ENCODE data around the gene RBBP8NL. TPM values are rescaled to one million over a fixed set of nuclear protein-coding genes. Genes with fewer than 3 reads are reported as not detected.
A peak's percentile ranks its signal among the peaks of the same experiment; 100 is the strongest.

Gene RBBP8NL
- total and polyA plus RNA-seq, 2 donors, result 0.33 to 0.64 TPM

DNA sequence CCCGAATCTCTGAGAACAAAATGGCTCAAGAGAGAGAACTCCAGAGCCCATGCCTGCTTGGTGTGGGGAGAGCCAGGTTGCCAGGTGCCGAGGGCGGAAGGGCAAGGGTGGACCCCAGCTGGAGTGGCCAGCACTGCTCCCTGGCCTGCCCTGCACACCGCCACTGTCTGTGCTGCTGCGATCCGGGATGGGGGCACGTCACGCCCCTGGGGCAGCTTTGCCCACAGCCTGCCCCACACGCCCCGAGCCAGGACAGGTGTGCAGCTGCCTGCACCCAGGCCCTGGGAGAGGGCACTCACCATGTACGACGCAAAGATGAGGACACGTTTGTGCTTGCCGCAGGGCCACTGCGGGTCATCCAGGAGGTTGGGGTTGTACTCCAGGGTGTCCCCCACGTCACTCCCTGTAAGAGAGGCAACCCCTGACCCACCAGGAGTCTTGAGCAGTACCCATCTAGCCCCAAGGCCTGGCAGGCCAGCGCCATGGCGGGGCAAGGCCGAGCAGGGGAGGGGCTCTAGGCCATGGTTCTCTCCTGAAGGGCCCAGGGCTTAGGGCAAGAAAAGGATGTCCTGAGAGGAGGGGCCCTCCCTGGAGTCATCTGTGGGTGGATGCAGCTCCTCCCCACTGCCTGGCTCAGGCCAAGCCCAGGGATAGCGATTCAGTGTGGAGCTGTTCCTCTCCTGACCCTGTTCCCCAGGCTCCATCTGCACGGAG lies 34.6 kb downstream of the RBBP8NL start:
- Histone ChIP-seq H3K4me3 (ENCODE audit: low read length in 2 of 2) (no peak overlapping the region), H3K4me1 (ENCODE audit: control insufficient read depth in 2 of 2, insufficient read depth in 2 of 2, low read length in 2 of 2) (peaks cover 5 to 9% of the 10 kb centered on the region in 2 donors), H3K9me3 (ENCODE audit: control insufficient read depth in 2 of 2, insufficient read depth in 1 of 2, low read length in 1 of 2) (no peaks in the 10 kb centered on the region), H3K36me3 (ENCODE audit: control insufficient read depth in 2 of 2, insufficient read depth in 2 of 2, low read length in 1 of 2) (peaks cover 42 to 50% of the 10 kb centered on the region in 2 donors), H3K27ac (ENCODE audit: low read depth in 1 of 2, low read length in 1 of 2) (no peak overlapping the region), H3K27me3 (ENCODE audit: control insufficient read depth in 2 of 2, insufficient read depth in 1 of 2, low read length in 1 of 2) (no peaks in the 10 kb centered on the region)
- 97% methylated on average over 21 of the region's 21 CpGs for WGBS
- DNase-seq (ENCODE audit: low read depth in 6 of 9, low spot score in 9 of 9), result no peak

DNA sequence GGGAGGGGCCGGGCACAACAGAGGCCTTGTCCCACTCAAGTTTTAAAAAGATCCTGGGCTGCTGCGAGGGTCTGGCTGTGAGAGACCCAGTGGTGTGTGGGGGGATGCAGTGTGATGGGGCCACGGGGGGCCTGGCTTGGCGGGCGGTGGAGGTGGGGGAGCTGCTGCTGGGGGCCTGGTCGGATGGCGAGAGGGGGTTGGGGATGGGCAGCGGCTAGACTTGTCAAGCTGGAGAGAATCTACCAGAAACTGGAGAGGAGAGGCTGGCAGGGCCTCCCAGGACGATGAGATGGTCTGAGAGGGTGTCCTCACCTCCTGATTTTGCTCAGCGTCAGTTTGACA lies 35.3 kb downstream of the RBBP8NL start:
- Histone ChIP-seq H3K36me3 (ENCODE audit: control insufficient read depth in 2 of 2, insufficient read depth in 2 of 2, low read length in 1 of 2) (peaks cover 43 to 49% of the 10 kb centered on the region in 2 donors), H3K4me3 (ENCODE audit: low read length in 2 of 2) (no peak overlapping the region), H3K27me3 (ENCODE audit: control insufficient read depth in 2 of 2, insufficient read depth in 1 of 2, low read length in 1 of 2) (no peaks in the 10 kb centered on the region), H3K9me3 (ENCODE audit: control insufficient read depth in 2 of 2, insufficient read depth in 1 of 2, low read length in 1 of 2) (no peaks in the 10 kb centered on the region), H3K4me1 (ENCODE audit: control insufficient read depth in 2 of 2, insufficient read depth in 2 of 2, low read length in 2 of 2) (peaks cover 10 to 15% of the 10 kb centered on the region in 2 donors), H3K27ac (ENCODE audit: low read depth in 1 of 2, low read length in 1 of 2) (no peak overlapping the region)
- WGBS, result 97% methylated on average over 10 of the region's 10 CpGs
- DNase-seq (ENCODE audit: low read depth in 6 of 9, low spot score in 9 of 9), result no peak

GRCh38 chr20:62391165-62392076 lies 35.9 kb downstream of the RBBP8NL start:
- Histone ChIP-seq H3K4me1 (ENCODE audit: control insufficient read depth in 2 of 2, insufficient read depth in 2 of 2, low read length in 2 of 2) (peaks cover 10 to 15% of the 10 kb centered on the region in 2 donors), H3K27me3 (ENCODE audit: control insufficient read depth in 2 of 2, insufficient read depth in 1 of 2, low read length in 1 of 2) (no peaks in the 10 kb centered on the region), H3K27ac (ENCODE audit: low read depth in 1 of 2, low read length in 1 of 2) (no peak overlapping the region), H3K4me3 (ENCODE audit: low read length in 2 of 2) (no peak overlapping the region), H3K36me3 (ENCODE audit: control insufficient read depth in 2 of 2, insufficient read depth in 2 of 2, low read length in 1 of 2) (peaks cover 43 to 48% of the 10 kb centered on the region in 2 donors), H3K9me3 (ENCODE audit: control insufficient read depth in 2 of 2, insufficient read depth in 1 of 2, low read length in 1 of 2) (no peaks in the 10 kb centered on the region)
- DNase-seq (ENCODE audit: low read depth in 6 of 9, low spot score in 9 of 9), result no peak
- WGBS, result 95% methylated on average over 44 of the region's 44 CpGs

GRCh38 chr20:62390317-62391164 lies 36.8 kb downstream of the RBBP8NL start:
- H3K27me3 ChIP-seq (ENCODE audit: control insufficient read depth in 2 of 2, insufficient read depth in 1 of 2, low read length in 1 of 2), result no peaks in the 10 kb centered on the region
- no peak overlapping the region for H3K27ac ChIP-seq (ENCODE audit: low read depth in 1 of 2, low read length in 1 of 2)
- no peak for DNase-seq (ENCODE audit: low read depth in 6 of 9, low spot score in 9 of 9)
- peaks cover 43 to 48% of the 10 kb centered on the region in 2 donors for H3K36me3 ChIP-seq (ENCODE audit: control insufficient read depth in 2 of 2, insufficient read depth in 2 of 2, low read length in 1 of 2)
- H3K4me3 ChIP-seq (ENCODE audit: low read length in 2 of 2), result no peak overlapping the region
- WGBS, result 96% methylated on average over 29 of the region's 29 CpGs
- H3K9me3 ChIP-seq (ENCODE audit: control insufficient read depth in 2 of 2, insufficient read depth in 1 of 2, low read length in 1 of 2), result no peaks in the 10 kb centered on the region
- H3K4me1 ChIP-seq (ENCODE audit: control insufficient read depth in 2 of 2, insufficient read depth in 2 of 2, low read length in 2 of 2), result peaks cover 12 to 21% of the 10 kb centered on the region in 2 donors

DNA sequence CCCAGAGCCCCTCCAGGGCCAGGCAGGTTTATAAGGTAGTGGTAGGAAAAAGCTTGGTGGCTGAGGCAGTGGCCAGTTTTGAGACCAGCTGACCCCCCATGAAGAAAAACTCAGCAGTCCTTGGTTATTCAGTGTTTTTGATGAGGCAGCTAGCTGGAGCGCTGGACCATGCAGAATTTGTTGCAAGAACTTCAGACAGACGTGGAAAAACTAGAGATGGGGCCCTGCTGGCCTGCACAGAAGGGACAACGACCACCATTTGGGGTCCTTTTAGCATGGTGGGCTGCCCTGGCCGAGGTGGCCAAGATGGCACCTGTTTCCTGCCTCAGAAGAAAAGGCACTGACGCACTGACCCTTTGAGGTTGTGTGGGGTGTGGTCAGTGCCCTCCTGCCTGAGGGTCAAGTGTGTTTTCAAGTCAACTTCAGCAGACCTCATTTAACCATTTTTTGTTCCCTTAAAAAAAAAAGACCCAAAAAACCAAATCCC lies 37.7 kb downstream of the RBBP8NL start:
- peaks cover 43 to 45% of the 10 kb centered on the region in 2 donors for H3K36me3 ChIP-seq (ENCODE audit: control insufficient read depth in 2 of 2, insufficient read depth in 2 of 2, low read length in 1 of 2)
- peaks cover 12 to 21% of the 10 kb centered on the region in 2 donors for H3K4me1 ChIP-seq (ENCODE audit: control insufficient read depth in 2 of 2, insufficient read depth in 2 of 2, low read length in 2 of 2)
- no peaks in the 10 kb centered on the region for H3K27me3 ChIP-seq (ENCODE audit: control insufficient read depth in 2 of 2, insufficient read depth in 1 of 2, low read length in 1 of 2)
- H3K27ac ChIP-seq (ENCODE audit: low read depth in 1 of 2, low read length in 1 of 2), result no peak overlapping the region
- no peak overlapping the region for H3K4me3 ChIP-seq (ENCODE audit: low read length in 2 of 2)
- H3K9me3 ChIP-seq (ENCODE audit: control insufficient read depth in 2 of 2, insufficient read depth in 1 of 2, low read length in 1 of 2), result no peaks in the 10 kb centered on the region
- DNase-seq (ENCODE audit: low read depth in 6 of 9, low spot score in 9 of 9), result no peak
- 85% methylated on average over 5 of the region's 5 CpGs for WGBS

- Histone ChIP-seq H3K4me3 (ENCODE audit: low read length in 2 of 2) (no peak overlapping the region), H3K27ac (ENCODE audit: low read depth in 1 of 2, low read length in 1 of 2) (no peak overlapping the region), H3K4me1 (ENCODE audit: control insufficient read depth in 2 of 2, insufficient read depth in 2 of 2, low read length in 2 of 2) (peaks cover 12 to 21% of the 10 kb centered on the region in 2 donors), H3K36me3 (ENCODE audit: control insufficient read depth in 2 of 2, insufficient read depth in 2 of 2, low read length in 1 of 2) (peaks cover 39 to 40% of the 10 kb centered on the region in 2 donors), H3K27me3 (ENCODE audit: control insufficient read depth in 2 of 2, insufficient read depth in 1 of 2, low read length in 1 of 2) (no peaks in the 10 kb centered on the region), H3K9me3 (ENCODE audit: control insufficient read depth in 2 of 2, insufficient read depth in 1 of 2, low read length in 1 of 2) (no peaks in the 10 kb centered on the region)
- DNase-seq (ENCODE audit: low read depth in 6 of 9, low spot score in 9 of 9), result no peak
- WGBS, result 95% methylated on average over 11 of the region's 11 CpGs
Observed at GRCh38 chr20:62388839-62389600, 38.3 kb downstream of the RBBP8NL start.

DNA sequence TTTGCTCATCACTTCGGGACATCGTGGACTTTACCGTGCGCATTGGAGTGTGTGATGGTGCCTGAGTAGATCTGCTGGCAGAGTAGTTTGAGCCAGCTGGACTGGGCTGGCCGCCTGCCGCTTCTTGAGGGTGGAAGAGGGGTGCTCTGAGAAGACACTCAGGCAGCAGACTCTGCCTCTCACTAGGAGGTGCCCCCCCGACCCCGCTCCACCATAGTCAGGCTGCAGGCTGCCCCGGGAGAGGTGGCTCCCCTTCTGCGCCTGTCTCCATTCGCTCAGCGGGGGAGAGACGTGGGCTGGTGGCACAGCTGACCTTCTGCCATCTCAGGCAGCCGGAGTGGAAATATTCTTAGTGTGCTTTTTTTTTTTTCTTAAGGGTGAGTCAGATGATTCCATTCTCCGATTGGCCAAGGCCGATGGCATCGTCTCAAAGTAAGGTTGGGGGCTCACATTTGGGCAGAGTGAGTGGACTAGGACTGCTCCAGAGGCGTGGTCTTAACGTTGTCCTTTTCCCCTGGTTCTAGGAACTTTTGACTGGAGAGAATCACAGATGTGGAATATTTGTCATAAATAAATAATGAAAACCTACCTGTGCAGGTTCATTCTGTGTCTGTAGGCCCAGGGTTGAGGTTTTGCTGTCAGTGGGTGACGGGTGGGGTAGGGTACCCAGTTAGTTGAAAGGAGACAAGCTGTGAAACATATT lies 39.3 kb downstream of the RBBP8NL start:
- Histone ChIP-seq H3K9me3 (ENCODE audit: control insufficient read depth in 2 of 2, insufficient read depth in 1 of 2, low read length in 1 of 2) (no peaks in the 10 kb centered on the region), H3K27ac (ENCODE audit: low read depth in 1 of 2, low read length in 1 of 2) (no peak overlapping the region), H3K27me3 (ENCODE audit: control insufficient read depth in 2 of 2, insufficient read depth in 1 of 2, low read length in 1 of 2) (no peaks in the 10 kb centered on the region), H3K36me3 (ENCODE audit: control insufficient read depth in 2 of 2, insufficient read depth in 2 of 2, low read length in 1 of 2) (peaks cover 30 to 37% of the 10 kb centered on the region in 2 donors), H3K4me3 (ENCODE audit: low read length in 2 of 2) (peak overlapping the region; percentile 60 to 63), H3K4me1 (ENCODE audit: control insufficient read depth in 2 of 2, insufficient read depth in 2 of 2, low read length in 2 of 2) (peaks cover 12 to 21% of the 10 kb centered on the region in 2 donors)
- DNase-seq (ENCODE audit: low read depth in 6 of 9, low spot score in 9 of 9), result no peak
- 92% methylated on average over 20 of the region's 20 CpGs for WGBS
